Glomerular visceral epithelial cell (primary cell): ENCODE data around the gene DRD3.

Source experiments
- DNase-seq: peaks from one replicate; pipeline ENCODE4 v3.0.0-alpha.2; 2016; ENCODE audit errors: extremely low spot score

DRD3 gene

GRCh38 chr3:114179575-114179974, 723 bp upstream of the DRD3 start:
- DNase-seq: peak; percentile 22

GRCh38 chr3:114176890-114177289, 2.0 kb downstream of the DRD3 start:
- no peak for DNase-seq

GRCh38 chr3:114176487-114176886, 2.4 kb downstream of the DRD3 start:
- no peak for DNase-seq

- no peak for DNase-seq
Measured at GRCh38 chr3:114175204-114175987, 3.5 kb downstream of the DRD3 start.

- DNase-seq: no peak
Measured at GRCh38 chr3:114171677-114172076, 7.2 kb downstream of the DRD3 start.

- DNase-seq: no peak
Measured at GRCh38 chr3:114168150-114168549, 10.7 kb downstream of the DRD3 start.

GRCh38 chr3:114157321-114157720, 21.5 kb downstream of the DRD3 start:
- DNase-seq: no peak

- no peak for DNase-seq
Measured at GRCh38 chr3:114155370-114155821, 23.5 kb downstream of the DRD3 start.

GRCh38 chr3:114154321-114154821, 24.5 kb downstream of the DRD3 start:
- no peak for DNase-seq

- peak; percentile 84 for DNase-seq
Measured at GRCh38 chr3:114152519-114153151, 26.2 kb downstream of the DRD3 start.

- no peak for DNase-seq
Measured at GRCh38 chr3:114151091-114151490, 27.8 kb downstream of the DRD3 start.

- DNase-seq: no peak
Measured at GRCh38 chr3:114147251-114147650, 31.6 kb downstream of the DRD3 start.

GRCh38 chr3:114144909-114145688, 33.8 kb downstream of the DRD3 start:
- DNase-seq: peak; percentile 42

- no peak for DNase-seq
Measured at GRCh38 chr3:114143817-114144216, 35.0 kb downstream of the DRD3 start.

- DNase-seq: no peak
Measured at GRCh38 chr3:114139836-114140235, 39.0 kb downstream of the DRD3 start.

GRCh38 chr3:114133947-114134346, 44.9 kb downstream of the DRD3 start:
- DNase-seq: no peak

GRCh38 chr3:114132500-114132899, 46.4 kb downstream of the DRD3 start:
- no peak for DNase-seq

- DNase-seq: no peak
Measured at GRCh38 chr3:114128826-114129225, 50.0 kb downstream of the DRD3 start.

GRCh38 chr3:114128231-114128630, 50.6 kb downstream of the DRD3 start:
- DNase-seq: no peak

GRCh38 chr3:114127517-114127916, 51.3 kb downstream of the DRD3 start:
- DNase-seq: no peak

GRCh38 chr3:114126461-114126860, 52.4 kb downstream of the DRD3 start:
- no peak for DNase-seq

GRCh38 chr3:114122027-114122709, 56.7 kb downstream of the DRD3 start:
- DNase-seq: no peak
